CD4-positive, alpha-beta T cell treated with Interferon alpha-2 for 1 hour (primary cell): ENCODE results near the gene RNF2.
"Not testable (repeated sequence)": the region's sequence is repeated elsewhere in the genome, so short reads cannot be mapped to it uniquely, and the experiment has no call there.

ENCODE experiments used
- DNase-seq, 2 donors: peaks; one replicate each; pipeline ENCODE4 v3.0.0-alpha.2; 2020 to 2022

The RNF2 gene

DNA sequence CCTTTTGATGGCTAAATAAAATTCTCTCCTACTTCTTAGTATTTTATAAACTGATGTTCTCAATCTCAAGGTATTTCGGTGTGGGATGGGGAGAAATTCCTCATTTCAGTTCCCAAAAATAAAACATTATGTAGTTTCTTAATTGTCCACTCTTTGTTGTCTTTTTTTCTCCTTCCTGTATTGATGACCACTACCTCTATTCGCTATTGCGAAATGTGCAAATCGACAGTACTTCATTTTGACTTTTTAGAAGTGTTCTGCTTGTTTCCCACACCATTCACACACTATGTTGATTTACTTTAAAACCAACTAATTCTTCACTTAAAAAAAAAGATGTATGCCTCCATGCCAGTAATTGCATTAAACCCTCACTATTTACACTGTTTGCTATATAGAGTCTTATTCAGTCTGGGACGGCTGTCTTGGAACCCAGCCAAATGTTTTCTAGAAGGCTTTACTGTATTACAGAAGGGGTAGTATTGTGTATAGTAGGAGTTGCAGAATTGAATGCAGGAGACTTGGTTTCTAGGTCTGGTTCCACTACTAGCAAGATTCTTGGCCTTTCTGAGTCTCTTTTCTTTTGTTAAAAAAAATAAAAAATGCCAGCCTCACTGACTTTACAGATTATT, 5.6 kb downstream of the RNF2 start:
- DNase-seq, result no peak

- no peak for DNase-seq
Measured at GRCh38 chr1:185053204-185053603, 7.8 kb downstream of the RNF2 start.

- no peak for DNase-seq
Measured at GRCh38 chr1:185054365-185055060, 9.2 kb downstream of the RNF2 start.

GRCh38 chr1:185058110-185058509, 12.8 kb downstream of the RNF2 start:
- DNase-seq, result no peak

DNA sequence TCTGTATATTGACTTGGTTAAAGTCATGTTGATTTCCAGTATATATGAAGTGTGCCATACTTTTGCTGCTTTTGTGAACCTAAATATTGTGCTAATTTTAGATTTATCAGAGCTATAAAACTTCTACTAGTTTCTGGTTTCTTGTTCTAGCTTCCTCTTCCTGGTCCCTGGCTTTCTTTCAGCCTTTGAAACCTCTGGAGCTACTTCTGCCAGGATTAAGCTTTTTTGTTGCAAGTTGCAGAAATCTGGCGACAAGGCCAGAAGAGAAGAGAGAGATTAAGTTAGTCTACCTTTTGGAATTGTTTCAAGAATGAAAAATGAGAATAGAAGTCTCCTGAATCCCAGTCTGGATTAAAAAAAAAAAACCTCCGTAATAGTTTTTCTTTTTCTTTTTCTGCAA, 13.5 kb downstream of the RNF2 start:
- no peak for DNase-seq

DNA sequence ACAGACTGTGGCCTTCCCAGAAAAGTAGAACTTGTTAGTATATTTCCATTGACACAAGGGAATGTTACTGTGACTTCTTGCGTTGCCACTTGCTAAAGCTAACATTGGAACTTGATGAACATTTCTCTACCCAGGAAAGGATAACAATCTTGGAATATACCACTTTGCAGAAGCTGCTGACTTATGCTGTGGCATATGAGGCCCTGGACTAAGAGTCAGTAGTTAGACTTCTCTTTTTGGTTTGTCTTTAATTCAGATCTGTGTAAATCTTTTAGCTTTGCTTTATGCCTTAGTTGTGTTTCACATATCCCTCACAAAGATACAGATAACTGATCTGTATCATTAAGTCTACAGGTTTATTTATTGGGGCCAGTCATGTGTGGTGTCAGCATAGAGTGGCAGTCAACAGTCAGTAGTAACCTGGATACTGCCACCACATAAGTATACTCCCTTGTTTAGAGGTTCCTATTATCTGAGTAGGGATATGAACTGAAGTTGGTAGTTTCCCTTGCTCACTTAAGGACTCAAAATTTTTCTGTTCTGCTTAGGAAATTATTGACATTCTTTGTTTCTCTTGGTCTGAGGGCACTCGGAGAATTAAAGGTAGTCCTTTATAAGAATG, 14.7 kb downstream of the RNF2 start:
- DNase-seq, result no peak

DNA sequence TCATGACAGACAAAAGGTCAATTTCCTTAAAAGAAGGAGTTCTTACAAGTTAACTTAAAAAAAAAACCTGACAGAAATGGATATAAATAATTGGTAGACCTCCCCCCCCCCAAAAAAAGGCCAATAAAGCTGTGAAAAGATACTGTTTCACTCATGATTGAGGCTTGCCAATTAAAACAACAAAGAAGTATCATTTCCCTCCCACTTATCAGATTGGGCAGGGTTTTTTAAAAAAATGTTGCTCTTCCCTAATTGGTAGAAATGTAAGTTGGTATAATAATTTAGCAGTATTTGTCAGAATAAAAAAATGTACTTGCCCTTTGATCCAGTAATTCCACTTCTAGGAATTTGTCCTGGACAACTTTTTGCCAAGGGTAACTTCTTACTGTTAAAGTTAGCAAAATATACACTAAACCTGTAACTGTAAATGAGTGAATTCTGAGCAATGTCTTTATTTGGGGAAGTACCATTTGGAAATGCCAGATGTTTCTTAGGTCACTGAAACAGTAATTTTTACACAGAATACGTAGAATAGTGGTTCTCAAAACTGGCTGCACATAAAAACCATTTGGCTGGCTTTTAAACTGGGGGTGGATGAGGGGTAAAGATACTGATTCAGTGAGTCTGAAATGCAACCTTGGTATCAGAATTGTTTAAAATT, 17.5 kb downstream of the RNF2 start:
- DNase-seq, result no peak

GRCh38 chr1:185063719-185064118, 18.4 kb downstream of the RNF2 start:
- DNase-seq, result no peak

DNA sequence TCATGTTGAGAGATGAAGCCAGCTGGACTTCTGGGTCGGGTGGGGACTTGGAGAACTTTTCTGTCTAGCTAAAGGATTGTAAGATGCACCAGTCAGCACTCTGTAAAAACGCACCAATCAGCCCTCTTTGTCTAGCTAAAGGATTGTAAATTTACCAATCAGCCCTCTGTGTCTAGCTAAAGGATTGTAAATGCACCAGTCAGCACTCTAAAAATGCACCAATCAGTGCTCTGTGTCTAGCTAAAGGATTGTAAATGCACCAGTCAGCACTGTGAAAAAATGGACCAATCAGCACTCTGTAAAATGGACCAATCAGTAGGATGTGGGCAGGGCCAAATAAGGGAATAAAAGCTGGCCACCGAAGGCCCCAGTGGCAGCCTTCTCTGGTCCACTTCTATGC, 19.6 kb downstream of the RNF2 start:
- not testable (repeated sequence) for DNase-seq

DNA sequence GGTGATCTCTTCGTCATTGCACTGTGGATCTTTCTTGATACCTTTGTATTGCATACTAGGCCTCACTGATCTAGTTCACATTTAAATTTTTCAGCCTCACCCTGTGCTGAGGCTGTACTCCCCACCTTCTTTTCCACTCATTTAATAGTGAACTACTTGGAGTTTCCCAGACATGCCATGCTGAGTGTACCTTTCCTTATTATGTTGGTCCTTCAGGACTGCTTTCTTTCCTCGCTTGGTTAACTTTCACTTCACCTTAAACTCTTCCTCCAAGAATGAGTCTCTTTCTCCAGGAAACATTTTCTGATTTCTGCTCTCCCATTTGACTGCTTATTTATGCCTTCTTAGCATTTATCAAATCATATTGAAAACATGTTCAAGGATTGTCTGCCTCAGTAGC, 20.8 kb downstream of the RNF2 start:
- DNase-seq, result no peak

GRCh38 chr1:185068341-185068740, 23.0 kb downstream of the RNF2 start:
- no peak for DNase-seq

- no peak for DNase-seq
Measured at GRCh38 chr1:185069202-185069772, 23.9 kb downstream of the RNF2 start.

- no peak for DNase-seq
Measured at GRCh38 chr1:185070051-185070450, 24.7 kb downstream of the RNF2 start.

GRCh38 chr1:185073725-185074124, 28.4 kb downstream of the RNF2 start:
- no peak for DNase-seq

GRCh38 chr1:185074307-185074706, 28.9 kb downstream of the RNF2 start:
- no peak for DNase-seq

DNA sequence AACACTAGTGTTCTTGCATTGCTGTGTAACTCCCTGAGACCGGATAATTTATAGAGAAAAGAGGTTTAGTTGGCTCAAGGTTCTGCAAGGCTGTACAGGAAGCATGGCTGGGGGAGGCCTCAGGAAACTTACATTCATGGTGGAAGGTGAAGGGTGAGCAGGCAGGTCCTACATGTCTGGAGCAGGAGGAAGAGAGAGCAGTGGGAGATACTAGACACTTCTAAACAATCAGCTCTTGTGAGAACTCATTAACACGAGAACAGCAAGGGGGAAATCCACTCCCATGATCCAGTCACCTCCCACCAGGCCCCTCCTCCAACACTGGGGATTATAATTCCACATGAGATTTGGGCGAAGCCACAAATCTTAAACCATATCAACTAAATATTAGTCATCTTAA, 30.1 kb downstream of the RNF2 start:
- DNase-seq, result no peak

GRCh38 chr1:185077374-185077773, 32.0 kb downstream of the RNF2 start:
- no peak for DNase-seq

GRCh38 chr1:185080422-185080821, 35.1 kb downstream of the RNF2 start:
- DNase-seq, result no peak

GRCh38 chr1:185083818-185084217, 38.5 kb downstream of the RNF2 start:
- DNase-seq, result no peak

GRCh38 chr1:185087101-185087500, 41.7 kb downstream of the RNF2 start:
- DNase-seq, result no peak

DNA sequence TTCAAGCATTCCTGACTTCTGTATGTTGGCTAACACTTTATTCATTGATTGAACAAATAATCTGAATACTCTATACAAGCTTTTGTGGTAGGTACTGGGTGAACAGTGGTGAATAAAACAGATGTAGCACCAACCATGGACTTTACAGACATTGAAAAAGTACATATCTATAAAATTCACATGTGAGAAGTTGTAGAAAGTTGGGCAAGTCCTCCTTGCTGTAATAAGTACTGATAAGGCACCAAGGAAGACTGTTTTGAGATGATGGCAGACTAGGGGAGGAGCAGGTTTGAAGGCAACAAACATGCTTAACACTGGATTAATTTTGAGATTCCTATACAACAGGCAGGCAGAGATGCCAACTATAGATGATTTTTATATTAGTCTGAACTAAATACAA, 42.4 kb downstream of the RNF2 start:
- no peak for DNase-seq

- DNase-seq, result no peak
Measured at GRCh38 chr1:185091480-185091879, 46.1 kb downstream of the RNF2 start.

- DNase-seq, result no peak
Measured at GRCh38 chr1:185094761-185095160, 49.4 kb downstream of the RNF2 start.

DNA sequence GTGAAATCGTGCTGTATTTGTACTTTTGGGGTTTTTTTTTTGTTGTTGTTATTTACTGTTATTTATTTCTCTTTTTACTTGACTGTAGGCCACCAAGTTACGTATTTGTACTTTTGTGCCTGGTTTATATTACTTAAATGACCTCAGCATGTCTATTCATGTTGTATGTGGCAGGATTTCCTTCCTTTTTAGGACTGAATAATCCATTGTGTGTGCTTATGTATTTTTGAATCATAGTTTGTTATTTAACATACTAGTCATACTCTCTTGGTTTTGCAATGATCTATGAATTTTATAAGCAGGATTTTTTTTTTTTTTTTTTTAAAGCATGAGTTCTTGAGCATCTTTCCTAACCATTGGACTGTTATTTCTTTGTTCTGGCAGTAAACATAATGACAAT, 51.2 kb downstream of the RNF2 start:
- no peak for DNase-seq
